HepG2 (cell line): ENCODE results near the gene FFAR1. TPM values are rescaled to one million over a fixed set of nuclear protein-coding genes. Genes with fewer than 3 reads are reported as not detected.

ENCODE experiments used
- CENPX ChIP-seq: sonication (generic); formaldehyde crosslinking; IDR thresholded peaks from 2 replicates; pipeline ENCODE4 v1.9.0; 2021; ENCODE audit warnings: mild to moderate bottlenecking, missing genetic modification reagents, moderate library complexity
- CTCF ChIP-seq: sonication (generic); formaldehyde crosslinking; IDR thresholded peaks from 2 replicates; pipeline ENCODE4 v1.5.0; 2020; ENCODE audit warnings: mild to moderate bottlenecking, missing genetic modification reagents, moderate library complexity
- EED ChIP-seq: sonication (generic); formaldehyde crosslinking; IDR thresholded peaks from 2 replicates; pipeline ENCODE4 v1.5.0; 2020; ENCODE audit warnings: mild to moderate bottlenecking, missing genetic modification reagents
- ESRRA ChIP-seq: sonication (generic); formaldehyde crosslinking; IDR thresholded peaks from 2 replicates; pipeline ENCODE4 v1.5.1; 2020; ENCODE audit warnings: mild to moderate bottlenecking, low read depth, missing genetic modification reagents
- HOXA3 ChIP-seq: sonication (generic); formaldehyde crosslinking; IDR thresholded peaks from 2 replicates; pipeline ENCODE4 v1.5.0; 2020; ENCODE audit warnings: missing genetic modification reagents
- KDM2A ChIP-seq: sonication (generic); formaldehyde crosslinking; IDR thresholded peaks from 2 replicates; pipeline ENCODE4 v1.4.0; 2020; ENCODE audit warnings: low read depth, missing genetic modification reagents, borderline replicate concordance
- MAX ChIP-seq: IDR thresholded peaks from 2 replicates; pipeline ENCODE4 v1.6.1; 2012; ENCODE audit warnings: inconsistent platforms
- POLR2AphosphoS2 ChIP-seq: IDR thresholded peaks from 2 replicates; pipeline ENCODE4 v1.6.1; 2011; ENCODE audit warnings: low read depth, low read length, improper control_type of control experiment
- ZBTB40 ChIP-seq, 2 experiments: fragments of 450-650 bp in 1 of 2; sonication (generic) in 1 of 2; formaldehyde crosslinking in 1 of 2; IDR thresholded peaks; 2 replicates each; pipeline versions ENCODE4 v1.6.1 to v1.8.0; 2016 to 2022; ENCODE audit warnings: antibody characterized with exemption in 1 of 2, mild to moderate bottlenecking in 1 of 2, missing genetic modification reagents in 1 of 2
- ZGPAT ChIP-seq: IDR thresholded peaks from 2 replicates; pipeline ENCODE4 v1.6.1; 2016; ENCODE audit warnings: mild to moderate bottlenecking
- ZNF451 ChIP-seq: sonication (generic); formaldehyde crosslinking; IDR thresholded peaks from 2 replicates; pipeline ENCODE4 v1.5.0; 2020; ENCODE audit warnings: mild to moderate bottlenecking, missing genetic modification reagents
- polyA plus RNA-seq, 8 experiments: library from polyadenylated mRNA; depleted of rRNA in 3 of 8; stranded (reverse) in 7 of 8; unstranded in 1 of 8; fragments of >200 nt; fragmentation: Illumina TruSeq in 4 of 8; extraction: Trizol in 4 of 8; gene quantifications; 2 replicates each; pipeline versions ENCODE4 v1.2.1 to v1.2.3, GENCODE V29; 2011 to 2016; ENCODE audit warnings: low read depth in 4 of 8, missing spikeins in 1 of 8, mixed read lengths in 1 of 8; ENCODE audit not compliant: insufficient read depth in 1 of 8
- total RNA-seq, 5 experiments: library from RNA; depleted of rRNA; stranded (reverse); fragments of >200 nt; fragmentation: Illumina TruSeq; extraction: Trizol; gene quantifications; 2 replicates each; pipeline ENCODE4 v1.2.3, GENCODE V29; 2016; ENCODE audit warnings: low read depth in 1 of 5
- TF ChIP-seq, protein P1 (sequence below): sonication (generic); formaldehyde crosslinking; IDR thresholded peaks from 2 replicates; pipeline ENCODE4 v1.4.0; 2020; ENCODE audit warnings: missing genetic modification reagents

FFAR1 gene
- total and polyA plus RNA-seq, 2 of the 13 experiments (the other 11 are each of a cell fraction or from before 2014, with no cell fraction given): not detected

DNA sequence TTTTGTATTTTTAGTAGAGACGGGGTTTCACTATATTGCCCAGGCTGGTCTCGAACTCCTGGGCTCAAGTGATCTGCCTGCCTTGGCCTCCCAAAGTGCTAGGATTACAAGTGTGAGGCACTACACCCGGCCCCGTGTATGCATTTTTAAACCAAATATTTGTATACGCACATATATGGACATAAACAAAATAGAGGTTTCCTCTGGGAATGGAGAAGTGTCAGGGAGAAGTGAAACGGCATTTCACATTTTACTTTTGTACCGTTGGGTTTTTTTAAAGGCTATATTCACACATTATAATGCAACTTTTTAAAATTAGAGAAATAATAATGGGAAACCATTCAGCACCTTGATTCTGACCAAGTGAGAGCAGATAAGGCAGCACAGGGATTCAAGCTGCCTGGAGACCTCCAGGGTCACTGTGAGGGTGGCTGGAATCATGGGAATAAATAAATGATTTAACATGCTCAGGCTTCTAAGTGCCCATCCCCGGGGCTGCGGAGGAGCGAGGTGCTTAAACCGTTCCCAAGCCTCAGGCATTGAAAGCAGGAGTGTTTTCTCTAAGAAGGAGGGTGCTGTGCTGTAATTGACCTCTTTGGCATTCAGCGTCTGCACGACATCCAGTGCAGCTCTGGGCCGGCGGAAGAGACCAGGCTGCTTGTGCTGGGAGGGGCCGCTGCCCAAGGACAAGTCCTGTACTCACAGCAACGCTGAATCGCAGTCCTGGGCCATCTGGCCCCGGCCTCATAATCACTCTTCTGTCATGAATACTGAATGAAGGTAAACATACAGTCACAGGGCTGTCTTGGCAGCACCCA, 47.9 kb downstream of the FFAR1 start (continued):
- TF ChIP-seq CTCF (peak; percentile 24; the same call in 1 of the 2 replicates), MAX (no peak), CENPX (no peak), POLR2AphosphoS2 (no peak), ZBTB40 (IDR thresholded peaks at IDR 0.05) (no peak), ZBTB40 (CRISPR knock-in tag; IDR thresholded peaks at IDR 0.05) (no peak), EED (CRISPR knock-in tag) (no peak), ESRRA (CRISPR knock-in tag) (peak; percentile 50; the same call in 1 of the 2 replicates), KDM2A (CRISPR knock-in tag) (peak; percentile 41; the same call in 1 of the 2 replicates), ZGPAT (CRISPR knock-in tag) (peak; percentile 57; the same call in 1 of the 2 replicates), ZNF451 (CRISPR knock-in tag) (no peak), HOXA3 (CRISPR knock-in tag) (peak; percentile 46; the same call in 1 of the 2 replicates)
- TF ChIP-seq, protein P1, sequence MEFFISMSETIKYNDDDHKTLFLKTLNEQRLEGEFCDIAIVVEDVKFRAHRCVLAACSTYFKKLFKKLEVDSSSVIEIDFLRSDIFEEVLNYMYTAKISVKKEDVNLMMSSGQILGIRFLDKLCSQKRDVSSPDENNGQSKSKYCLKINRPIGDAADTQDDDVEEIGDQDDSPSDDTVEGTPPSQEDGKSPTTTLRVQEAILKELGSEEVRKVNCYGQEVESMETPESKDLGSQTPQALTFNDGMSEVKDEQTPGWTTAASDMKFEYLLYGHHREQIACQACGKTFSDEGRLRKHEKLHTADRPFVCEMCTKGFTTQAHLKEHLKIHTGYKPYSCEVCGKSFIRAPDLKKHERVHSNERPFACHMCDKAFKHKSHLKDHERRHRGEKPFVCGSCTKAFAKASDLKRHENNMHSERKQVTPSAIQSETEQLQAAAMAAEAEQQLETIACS: no peak
